ENCODE results near the gene MTMR11. TPM values are rescaled to one million over a fixed set of nuclear protein-coding genes. Genes with fewer than 3 reads are reported as not detected.
"Not testable (repeated sequence)": the region's sequence is repeated elsewhere in the genome, so short reads cannot be mapped to it uniquely, and the experiment has no call there.

Gene MTMR11
- total RNA-seq, 1 experiment from 2014 or later = 32.3 TPM

- Mint-ChIP-seq H3K36me3 (ENCODE audit: insufficient read depth, unreplicated experiment) (no peaks in the 10 kb centered on the region), H3K27me3 (ENCODE audit: unreplicated experiment) (no peaks in the 10 kb centered on the region), H3K9me3 (ENCODE audit: low read depth, unreplicated experiment) (no peaks in the 10 kb centered on the region), H3K4me3 (ENCODE audit: low read depth, unreplicated experiment) (no peak overlapping the region), H3K4me1 (ENCODE audit: low read depth, unreplicated experiment) (no peaks in the 10 kb centered on the region), H3K27ac (ENCODE audit: unreplicated experiment) (no peak overlapping the region)
- DNase-seq = peak; percentile 83
- intact Hi-C loops (cut with micrococcal nuclease; ENCODE audit: unreplicated experiment) = loop anchor here (2.0 kb wide), 1 partner anchor 49 kb away; the partner anchor contains the start of gene MTMR11
- CTCF ChIA-PET = interaction anchor here (1.0 to 1.4 kb wide), 4 partner anchors 12 to 299 kb away, joined by 3 to 7 read pairs (median 4); partner anchors contain the start of gene BOLA1
- BruUV-seq (replicated peaks) = TSS peak; percentile 49
- TF ChIP-seq CTCF (IDR thresholded peaks at IDR 0.05; ENCODE audit: unreplicated experiment) = no peak
Measured at GRCh38 chr1:149887456-149888246, 49.0 kb downstream of the MTMR11 start.

- DNase-seq; H3K4me1 Mint-ChIP-seq (ENCODE audit: low read depth, unreplicated experiment); H3K9me3 Mint-ChIP-seq (ENCODE audit: low read depth, unreplicated experiment); intact Hi-C loops (cut with micrococcal nuclease; ENCODE audit: unreplicated experiment); BruUV-seq (replicated peaks); H3K27ac Mint-ChIP-seq (ENCODE audit: unreplicated experiment); H3K4me3 Mint-ChIP-seq (ENCODE audit: low read depth, unreplicated experiment); H3K36me3 Mint-ChIP-seq (ENCODE audit: insufficient read depth, unreplicated experiment); H3K27me3 Mint-ChIP-seq (ENCODE audit: unreplicated experiment): not testable (repeated sequence)
- CTCF ChIA-PET = interaction anchor here (1.0 to 1.3 kb wide), 2 partner anchors 43 to 300 kb away, joined by 3 to 7 read pairs; no protein-coding TSS in a partner anchor
Measured at GRCh38 chr1:149887196-149887455, 49.6 kb downstream of the MTMR11 start.

GRCh38 chr1:149886396-149887195, 50.1 kb downstream of the MTMR11 start:
- no peak overlapping the region for H3K4me3 Mint-ChIP-seq (ENCODE audit: low read depth, unreplicated experiment)
- no peaks in the 10 kb centered on the region for H3K9me3 Mint-ChIP-seq (ENCODE audit: low read depth, unreplicated experiment)
- TF ChIP-seq CTCF (IDR thresholded peaks at IDR 0.05; ENCODE audit: unreplicated experiment) = no peak
- H3K27ac Mint-ChIP-seq (ENCODE audit: unreplicated experiment) = no peak overlapping the region
- BruUV-seq (replicated peaks) = TSS peak; percentile 99
- H3K4me1 Mint-ChIP-seq (ENCODE audit: low read depth, unreplicated experiment) = no peaks in the 10 kb centered on the region
- no peaks in the 10 kb centered on the region for H3K36me3 Mint-ChIP-seq (ENCODE audit: insufficient read depth, unreplicated experiment)
- CTCF ChIA-PET = interaction anchor here (0.9 to 1.3 kb wide), 2 partner anchors 43 to 51 kb away, joined by 3 read pairs; no protein-coding TSS in a partner anchor
- no peaks in the 10 kb centered on the region for H3K27me3 Mint-ChIP-seq (ENCODE audit: unreplicated experiment)
- DNase-seq = peak; percentile 89
- intact Hi-C loops (cut with micrococcal nuclease; ENCODE audit: unreplicated experiment) = no loop called here

GRCh38 chr1:149886121-149886395, 50.6 kb downstream of the MTMR11 start:
- H3K9me3 Mint-ChIP-seq (ENCODE audit: low read depth, unreplicated experiment); DNase-seq; BruUV-seq (replicated peaks); H3K27me3 Mint-ChIP-seq (ENCODE audit: unreplicated experiment); H3K27ac Mint-ChIP-seq (ENCODE audit: unreplicated experiment); H3K4me3 Mint-ChIP-seq (ENCODE audit: low read depth, unreplicated experiment); H3K36me3 Mint-ChIP-seq (ENCODE audit: insufficient read depth, unreplicated experiment); H3K4me1 Mint-ChIP-seq (ENCODE audit: low read depth, unreplicated experiment); intact Hi-C loops (cut with micrococcal nuclease; ENCODE audit: unreplicated experiment): not testable (repeated sequence)
- CTCF ChIA-PET = interaction anchor here (0.9 kb wide), 1 partner anchor 51 kb away, joined by 3 read pairs; no protein-coding TSS in a partner anchor

- H3K27me3 Mint-ChIP-seq (ENCODE audit: unreplicated experiment) = no peaks in the 10 kb centered on the region
- BruUV-seq (replicated peaks) = no TSS peak
- CTCF ChIA-PET = interaction anchor here (0.9 to 1.0 kb wide), 2 partner anchors 52 to 302 kb away, joined by 3 read pairs; no protein-coding TSS in a partner anchor
- H3K36me3 Mint-ChIP-seq (ENCODE audit: insufficient read depth, unreplicated experiment) = no peaks in the 10 kb centered on the region
- peak; percentile 81 for DNase-seq
- TF ChIP-seq CTCF (IDR thresholded peaks at IDR 0.05; ENCODE audit: unreplicated experiment) = no peak
- no peaks in the 10 kb centered on the region for H3K4me1 Mint-ChIP-seq (ENCODE audit: low read depth, unreplicated experiment)
- H3K4me3 Mint-ChIP-seq (ENCODE audit: low read depth, unreplicated experiment) = no peak overlapping the region
- H3K27ac Mint-ChIP-seq (ENCODE audit: unreplicated experiment) = no peak overlapping the region
- no peaks in the 10 kb centered on the region for H3K9me3 Mint-ChIP-seq (ENCODE audit: low read depth, unreplicated experiment)
- intact Hi-C loops (cut with micrococcal nuclease; ENCODE audit: unreplicated experiment) = no loop called here
Measured at GRCh38 chr1:149885339-149886120, 51.1 kb downstream of the MTMR11 start.
